ENCODE measurements around the gene LRRFIP1. TPM values are rescaled to one million over a fixed set of nuclear protein-coding genes. Genes with fewer than 3 reads are reported as not detected.
"Not testable (repeated sequence)": the region's sequence is repeated elsewhere in the genome, so short reads cannot be mapped to it uniquely, and the experiment has no call there.

The LRRFIP1 gene
- polyA plus RNA-seq, 2 of the 4 experiments (the other 2 are of a cell fraction), result 75.6 to 93.0 TPM

- no peak overlapping the region for H3K4me3 ChIP-seq
- ATAC-seq, result no peak
- 96% methylated on average over 14 of the region's 14 CpGs for WGBS (ENCODE audit: missing lambda C conversion rate)
- H3K4me1 ChIP-seq, result no peaks in the 10 kb centered on the region
- H3K4me2 ChIP-seq, result no peak overlapping the region
- DNase-seq (ENCODE audit: low read depth in 1 of 2, low spot score in 1 of 2), result no peak
- no peaks in the 10 kb centered on the region for H3K9me3 ChIP-seq
- POLR2A ChIA-PET, result no interaction called here
- no peak for TF ChIP-seq ZNF302 (CRISPR knock-in tag; IDR thresholded peaks at IDR 0.05)
- no peak for TF ChIP-seq HOXB13 (CRISPR knock-in tag; IDR thresholded peaks at IDR 0.05; ENCODE audit: low read depth)
- no peak for TF ChIP-seq EHMT2 (IDR thresholded peaks at IDR 0.05; ENCODE audit: low read depth)
- no peak for TF ChIP-seq TFCP2L1 (CRISPR knock-in tag; IDR thresholded peaks at IDR 0.05)
- TF ChIP-seq CBX8 (IDR thresholded peaks at IDR 0.05), result no peak
- no peak for TF ChIP-seq POLR2A (IDR thresholded peaks at IDR 0.05; ENCODE audit: low read length)
- TF ChIP-seq ESRRA (IDR thresholded peaks at IDR 0.05; ENCODE audit: borderline replicate concordance, low read length), result no peak
- no peak for FAIRE-seq
- H3K27ac ChIP-seq, result no peak overlapping the region
- CTCF ChIA-PET, result interaction anchor here (0.6 kb wide), 1 partner anchor 16 kb away, joined by 4 read pairs; no protein-coding TSS in a partner anchor
Observed at GRCh38 chr2:237779521-237779920, 152.1 kb downstream of the LRRFIP1 start.

GRCh38 chr2:237782181-237782580 is 154.8 kb downstream of the LRRFIP1 start:
- H3K9me3 ChIP-seq, result no peaks in the 10 kb centered on the region
- WGBS (ENCODE audit: missing lambda C conversion rate), result 91% methylated on average over 7 of the region's 7 CpGs
- TF ChIP-seq HMGXB4 (CRISPR knock-in tag; IDR thresholded peaks at IDR 0.05; ENCODE audit: borderline replicate concordance), result no peak
- no peak for TF ChIP-seq ELK1 (IDR thresholded peaks at IDR 0.05; ENCODE audit: low read depth, low read length)
- no peak for TF ChIP-seq HEYL (CRISPR knock-in tag; IDR thresholded peaks at IDR 0.05)
- no peak for TF ChIP-seq FOSB (CRISPR knock-in tag; IDR thresholded peaks at IDR 0.05)
- TF ChIP-seq JUN (IDR thresholded peaks at IDR 0.05), result no peak
- ATAC-seq (peak; percentile 28 to 34; a peak in 1 of 6 replicates), FAIRE-seq (no peak), DNase-seq (ENCODE audit: low read depth in 1 of 2, low spot score in 1 of 2) (no peak)
- no peak overlapping the region for H3K27ac ChIP-seq
- H3K4me3 ChIP-seq, result no peak overlapping the region
- ChIA-PET POLR2A (no interaction called here), CTCF (interaction anchor here (2.8 kb wide), 1 partner anchor 109 kb away, joined by 13 read pairs; no protein-coding TSS in a partner anchor)
- no peaks in the 10 kb centered on the region for H3K4me1 ChIP-seq
- H3K4me2 ChIP-seq, result no peak overlapping the region

- WGBS (ENCODE audit: missing lambda C conversion rate), result 88% methylated on average over 4 of the region's 5 CpGs
- CTCF ChIA-PET, result interaction anchor here (1.0 to 2.8 kb wide), 3 partner anchors 9 to 111 kb away, joined by 3 to 13 read pairs (median 4); no protein-coding TSS in a partner anchor
- DNase-seq (ENCODE audit: low read depth in 1 of 2, low spot score in 1 of 2); ATAC-seq; H3K9me3 ChIP-seq; FAIRE-seq; H3K4me3 ChIP-seq; H3K4me1 ChIP-seq; POLR2A ChIA-PET; H3K4me2 ChIP-seq; H3K27ac ChIP-seq: not testable (repeated sequence)
Observed at GRCh38 chr2:237783678-237784077, 156.3 kb downstream of the LRRFIP1 start.

- no peak for TF ChIP-seq HOXB13 (CRISPR knock-in tag; IDR thresholded peaks at IDR 0.05; ENCODE audit: low read depth)
- TF ChIP-seq NPAS2 (CRISPR knock-in tag; IDR thresholded peaks at IDR 0.05; ENCODE audit: borderline replicate concordance), result no peak
- no peak for TF ChIP-seq HES2 (IDR thresholded peaks at IDR 0.05)
- no peak for TF ChIP-seq HOXB5 (CRISPR knock-in tag; IDR thresholded peaks at IDR 0.05)
- no peak for TF ChIP-seq ZNF302 (CRISPR knock-in tag; IDR thresholded peaks at IDR 0.05)
- TF ChIP-seq ZFP36 (IDR thresholded peaks at IDR 0.05; ENCODE audit: borderline replicate concordance, partially characterized antibody), result no peak
- no peak for TF ChIP-seq MAZ (IDR thresholded peaks at IDR 0.05; ENCODE audit: borderline replicate concordance, low read depth, low read length)
- TF ChIP-seq NFE2L2 (conservative IDR thresholded peaks at IDR 0.05; ENCODE audit: low read length), result no peak
- no peak for TF ChIP-seq MAX (IDR thresholded peaks at IDR 0.05)
- no peak for TF ChIP-seq E2F6 (IDR thresholded peaks at IDR 0.05; ENCODE audit: borderline replicate concordance, low read depth)
- no peak for DNase-seq (ENCODE audit: low read depth in 1 of 2, low spot score in 1 of 2)
- ATAC-seq, result no peak
- FAIRE-seq, result no peak
- no peak overlapping the region for H3K27ac ChIP-seq
- WGBS (ENCODE audit: missing lambda C conversion rate), result 93% methylated on average over 4 of the region's 4 CpGs
- 0 out of 3 replicates have a peak, but pooled peaks cover 5% of the 10 kb centered on the region for H3K4me1 ChIP-seq
- no peaks in the 10 kb centered on the region for H3K9me3 ChIP-seq
- POLR2A ChIA-PET, result no interaction called here
- H3K4me3 ChIP-seq, result no peak overlapping the region
- CTCF ChIA-PET, result interaction anchor here (0.9 kb wide), 1 partner anchor 42 kb away, joined by 5 read pairs; no protein-coding TSS in a partner anchor
- H3K4me2 ChIP-seq, result no peak overlapping the region
Observed at GRCh38 chr2:237786936-237787335, 159.5 kb downstream of the LRRFIP1 start.

All from A549 (cell line).